HL-60/S4 (cell line): ENCODE measurements around the gene HGD.
"Not testable (repeated sequence)": the region's sequence is repeated elsewhere in the genome, so short reads cannot be mapped to it uniquely, and the experiment has no call there.

Experiments
- in situ Hi-C: fragments of 300-500 bp; cut with MboI; formaldehyde crosslinking; loops from 2 replicates; pipeline ENCODE4 v1.14.3; 2022; ENCODE audit warnings: low sequenced_read_pairs

Gene HGD

DNA sequence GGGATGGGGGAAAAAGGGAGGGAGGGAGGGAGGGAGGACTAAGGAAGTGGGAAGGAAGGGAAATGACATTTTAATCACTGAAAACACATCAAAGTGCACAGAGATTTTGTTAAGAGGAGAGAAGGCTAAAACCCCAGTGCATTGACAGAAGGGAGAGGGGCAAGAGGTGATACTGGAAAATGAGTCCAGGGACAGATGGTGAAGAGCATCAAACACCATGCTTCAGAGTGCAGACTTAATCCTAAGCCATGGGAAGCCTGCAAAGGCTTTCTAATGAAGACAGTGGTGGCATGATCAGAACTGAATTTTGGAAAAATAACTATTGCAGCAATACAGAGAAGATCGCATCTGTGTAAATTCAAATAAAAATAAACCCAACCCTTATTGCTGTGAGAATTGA is 41.8 kb downstream of the HGD start:
- in situ Hi-C loops: no loop called here

DNA sequence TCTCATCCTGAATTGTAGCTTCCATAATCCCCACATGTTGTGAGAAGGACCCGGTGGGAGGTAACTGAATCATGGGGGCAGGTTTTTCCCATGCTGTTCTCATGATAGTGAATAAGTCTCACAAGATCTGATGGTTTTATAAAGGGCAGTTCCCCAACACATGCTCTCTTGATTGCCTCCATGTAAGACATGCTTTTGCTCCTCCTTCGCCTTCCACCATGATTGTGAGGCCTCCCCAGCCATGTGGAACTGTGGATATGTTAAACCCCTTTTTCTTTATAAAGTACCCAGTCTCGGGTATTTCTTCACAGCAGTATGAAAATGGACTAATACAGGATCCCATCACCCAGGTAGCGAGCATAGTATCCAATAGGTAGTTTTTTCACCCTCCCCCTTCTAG is 43.2 kb downstream of the HGD start:
- in situ Hi-C loops: not testable (repeated sequence)

DNA sequence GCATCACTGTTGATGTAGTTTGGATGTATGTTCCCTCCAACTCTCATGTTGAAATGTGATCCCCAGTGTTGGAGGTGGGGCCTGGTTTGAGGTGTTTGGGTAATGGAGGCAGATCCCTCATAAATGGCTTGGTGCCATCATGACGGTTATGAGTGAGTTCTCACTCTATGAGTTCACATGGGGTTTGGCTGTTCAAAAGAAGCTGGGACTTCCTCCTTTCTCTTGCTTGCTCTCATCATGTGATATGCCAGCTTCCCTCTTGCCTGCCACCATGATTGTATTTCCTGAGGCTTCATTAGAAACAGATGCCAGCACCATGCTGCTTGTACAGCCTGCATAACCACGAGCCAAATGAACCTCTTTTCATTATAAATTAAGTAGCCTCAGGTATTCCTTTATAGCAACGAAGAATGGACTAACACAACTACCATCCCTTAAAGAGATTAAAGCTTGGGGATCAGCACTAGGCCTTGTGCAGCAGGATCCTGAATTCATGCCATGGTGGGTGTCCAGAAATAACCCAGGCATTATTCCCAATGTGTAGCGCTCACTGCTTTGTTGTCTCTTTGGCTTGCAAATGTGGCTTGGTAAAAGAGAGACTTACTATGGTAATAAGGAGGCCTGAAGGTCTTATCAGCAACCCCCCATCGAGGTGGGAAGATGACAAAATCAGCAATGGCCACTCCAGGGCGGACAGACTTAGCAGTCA is 44.0 kb downstream of the HGD start:
- in situ Hi-C loops: no loop called here

DNA sequence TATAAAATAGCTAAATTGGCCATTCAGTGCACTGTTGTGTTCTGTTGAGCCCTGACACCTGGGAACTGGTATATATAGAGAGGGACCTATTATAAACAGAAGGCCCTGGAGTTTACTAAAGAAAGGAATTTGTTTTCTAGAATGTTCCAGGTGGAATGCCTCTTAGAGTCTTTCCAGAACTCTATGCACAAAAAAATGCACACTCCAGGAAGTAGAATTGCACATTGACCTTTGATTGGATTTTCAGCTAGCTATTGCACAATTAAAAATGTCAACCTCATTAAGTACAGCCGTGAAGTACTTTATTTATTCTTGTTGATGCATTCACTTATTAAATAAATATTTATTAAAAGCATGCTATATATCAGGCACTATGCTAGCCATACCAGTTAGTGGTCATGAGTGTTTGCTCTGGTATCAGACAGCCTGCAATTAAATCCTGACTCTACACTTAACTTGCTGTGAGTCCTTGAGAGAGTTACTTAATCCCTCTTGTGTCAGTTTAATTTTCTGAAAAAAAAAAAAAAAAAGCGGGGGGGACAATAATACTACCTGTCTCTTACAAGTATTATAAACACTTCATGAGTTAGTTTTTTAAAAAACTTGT is 45.1 kb downstream of the HGD start:
- in situ Hi-C loops: no loop called here

DNA sequence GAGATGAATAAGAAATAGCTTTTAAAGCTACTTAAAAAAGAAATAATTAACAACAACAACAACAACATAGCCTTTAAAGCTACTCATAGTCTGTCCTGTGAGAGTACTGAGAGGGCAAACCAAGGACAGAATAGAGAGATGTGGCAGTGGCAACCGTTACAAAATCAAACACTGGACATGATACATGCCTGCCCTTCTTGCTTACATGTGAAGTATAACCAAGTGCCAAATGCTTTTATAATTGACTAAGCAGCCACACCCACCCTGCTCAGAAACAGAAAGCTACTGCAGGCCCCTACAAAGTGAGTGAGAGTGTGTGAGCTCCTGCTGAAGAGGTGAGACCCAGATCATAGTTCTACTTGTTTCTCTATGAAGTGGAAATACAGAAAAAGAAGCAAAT is 47.5 kb downstream of the HGD start:
- in situ Hi-C loops: no loop called here

DNA sequence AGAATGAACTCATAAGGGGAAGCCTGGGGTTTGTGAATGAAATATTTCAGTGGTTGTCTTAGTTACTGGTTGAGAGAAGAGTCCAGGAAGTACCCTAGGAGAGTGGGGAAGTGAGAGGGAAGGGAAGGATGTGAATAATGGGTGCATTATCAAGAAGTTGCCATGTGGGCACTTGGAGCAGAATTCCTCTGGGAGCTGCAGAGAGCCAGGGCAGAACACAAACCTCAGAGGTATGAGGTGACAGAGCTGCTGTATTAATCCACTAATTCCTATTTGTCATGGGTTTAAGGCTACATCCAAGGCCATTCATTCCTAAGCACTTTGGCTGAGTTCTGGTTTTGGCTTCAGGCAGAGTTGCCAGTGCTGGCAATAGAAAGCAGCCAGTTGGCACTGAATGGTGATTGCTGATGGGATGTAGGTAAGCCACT is 56.9 kb downstream of the HGD start:
- in situ Hi-C loops: no loop called here

DNA sequence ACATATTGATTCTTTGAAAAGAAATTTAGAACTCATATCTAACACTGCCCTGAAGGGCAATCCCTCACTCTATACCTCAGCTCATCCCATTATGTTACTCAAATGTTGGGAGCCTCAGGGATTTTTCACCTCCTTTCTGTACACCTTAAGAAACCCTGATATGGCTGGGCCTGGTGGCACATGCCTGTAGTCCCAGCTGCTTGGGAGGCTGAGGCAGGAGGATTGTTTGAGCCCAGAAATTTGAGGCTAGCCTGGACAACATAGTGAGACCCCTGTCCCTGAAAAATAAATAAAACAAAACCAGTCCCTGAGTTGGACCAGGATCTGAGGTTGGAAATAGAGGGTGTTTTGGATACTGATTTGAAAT is 58.3 kb downstream of the HGD start:
- in situ Hi-C loops: loop anchor here (25.0 kb wide), 1 partner anchor 89 kb away; no protein-coding TSS in a partner anchor

DNA sequence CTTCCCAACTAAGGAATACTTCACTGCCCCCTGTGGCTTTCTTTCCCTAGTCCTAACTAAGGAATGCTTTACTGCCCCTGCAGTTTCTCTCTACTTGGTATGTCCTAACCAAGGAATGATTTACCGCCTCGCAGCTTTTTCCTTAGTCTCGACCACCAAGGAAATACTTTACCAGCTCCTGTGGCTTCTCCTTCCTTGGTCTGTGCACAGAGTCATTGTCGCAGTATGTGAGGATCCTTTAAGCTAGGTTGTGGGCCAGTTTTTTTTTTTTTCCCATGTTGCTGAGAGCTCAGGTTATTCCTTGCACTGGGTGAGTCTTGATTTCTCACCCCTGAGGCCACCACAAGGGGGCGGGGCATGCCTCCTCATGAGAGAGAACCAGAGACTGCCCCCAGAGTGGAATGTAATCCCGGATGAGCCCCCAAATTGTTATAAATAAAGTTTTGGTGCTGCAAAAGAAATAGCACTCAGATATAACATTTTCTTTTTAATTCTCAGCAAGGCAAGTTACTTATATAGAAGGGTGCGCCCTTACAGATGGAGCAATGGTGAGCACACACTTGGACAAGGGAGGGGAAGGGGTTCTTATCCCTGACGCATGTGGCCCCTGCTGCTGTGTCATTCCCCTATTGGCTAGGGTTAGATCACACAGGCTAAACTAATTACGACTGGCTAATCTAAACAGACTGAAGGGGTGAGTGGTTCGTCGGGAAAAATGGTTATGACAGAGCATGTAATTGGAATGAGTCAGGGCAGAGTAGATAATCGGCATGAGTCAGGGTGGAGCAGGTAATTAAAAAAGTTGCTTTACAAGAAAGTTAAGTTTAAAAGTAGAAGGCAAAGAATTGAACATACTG is 58.9 kb downstream of the HGD start:
- in situ Hi-C loops: loop anchor here (25.0 kb wide), 1 partner anchor 89 kb away; no protein-coding TSS in a partner anchor

DNA sequence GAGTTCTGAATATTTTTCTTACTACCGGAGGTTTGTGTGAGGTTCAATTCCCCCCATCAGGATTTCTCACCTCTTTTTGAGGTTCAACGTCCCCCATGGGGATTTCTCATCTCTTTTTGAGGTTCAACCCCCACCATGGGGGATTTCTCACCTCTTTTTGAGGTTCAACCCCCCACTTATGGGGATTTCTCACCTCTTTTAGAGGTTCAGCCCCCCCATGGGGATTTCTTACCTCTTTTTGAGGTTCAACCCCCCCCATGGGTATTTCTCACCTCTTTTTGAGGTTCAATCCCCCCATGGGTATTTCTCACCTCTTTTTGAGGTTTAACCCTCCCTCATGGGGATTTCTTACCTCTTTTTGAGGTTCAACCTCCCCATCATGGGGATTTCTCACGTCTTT is 59.6 kb downstream of the HGD start:
- in situ Hi-C loops: loop anchor here (25.0 kb wide), 1 partner anchor 90 kb away; no protein-coding TSS in a partner anchor

DNA sequence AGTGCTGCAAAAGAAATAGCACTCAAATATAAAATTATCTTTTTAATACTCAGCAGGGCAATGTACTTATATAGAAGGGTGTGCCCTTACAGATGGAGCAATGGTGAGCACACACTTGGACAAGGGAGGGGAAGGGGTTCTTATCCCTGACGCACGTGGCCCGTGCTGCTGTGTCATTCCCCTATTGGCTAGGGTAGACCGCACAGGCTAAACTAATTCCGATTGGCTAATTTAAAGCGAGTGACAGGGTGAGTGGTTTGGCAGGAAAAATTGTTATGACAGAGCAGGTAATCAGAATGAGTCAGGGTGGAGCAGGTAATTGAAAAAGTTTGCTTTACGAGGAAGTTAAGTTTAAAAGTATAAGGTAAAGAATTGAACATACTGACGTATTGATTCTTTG is 65.3 kb downstream of the HGD start:
- in situ Hi-C loops: loop anchor here (25.0 kb wide), 1 partner anchor 96 kb away; no protein-coding TSS in a partner anchor

DNA sequence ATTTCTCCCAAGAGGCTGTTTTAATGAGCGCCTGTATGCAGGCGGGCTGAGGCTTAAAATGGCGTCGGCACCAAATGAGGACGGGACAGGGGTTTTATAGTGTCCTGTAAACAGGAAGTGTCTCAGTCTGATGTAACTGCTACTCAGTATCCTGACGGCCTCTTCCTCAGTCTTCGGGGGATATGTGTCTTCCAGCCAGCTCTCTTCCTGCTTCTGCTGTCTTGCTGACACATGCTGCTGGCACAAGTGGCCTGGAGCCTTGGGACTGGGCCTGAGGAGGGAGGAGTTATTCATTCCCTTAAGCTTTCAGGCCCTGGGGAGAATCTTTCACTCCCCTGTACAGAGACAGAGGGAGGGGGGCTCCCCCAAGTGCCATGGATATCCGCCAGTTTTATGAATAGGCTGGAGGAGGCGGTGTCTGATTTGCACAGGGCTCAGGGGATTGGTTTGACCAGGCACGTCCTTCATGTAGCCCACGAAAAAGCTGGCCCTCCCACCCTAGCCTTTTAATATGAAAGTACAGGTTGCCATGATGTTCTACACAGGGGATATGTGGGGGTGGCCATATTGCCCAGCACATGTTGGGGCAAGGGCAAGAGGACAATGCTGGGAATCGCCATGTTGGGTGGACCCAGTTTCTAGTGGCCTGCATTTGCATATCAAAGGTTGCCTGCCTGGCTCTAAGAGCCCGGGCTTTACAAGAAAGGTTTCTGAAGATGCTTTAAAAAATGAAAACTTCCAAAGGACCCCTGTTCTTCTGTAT is 66.0 kb downstream of the HGD start:
- in situ Hi-C loops: loop anchor here (25.0 kb wide), 1 partner anchor 96 kb away; no protein-coding TSS in a partner anchor

DNA sequence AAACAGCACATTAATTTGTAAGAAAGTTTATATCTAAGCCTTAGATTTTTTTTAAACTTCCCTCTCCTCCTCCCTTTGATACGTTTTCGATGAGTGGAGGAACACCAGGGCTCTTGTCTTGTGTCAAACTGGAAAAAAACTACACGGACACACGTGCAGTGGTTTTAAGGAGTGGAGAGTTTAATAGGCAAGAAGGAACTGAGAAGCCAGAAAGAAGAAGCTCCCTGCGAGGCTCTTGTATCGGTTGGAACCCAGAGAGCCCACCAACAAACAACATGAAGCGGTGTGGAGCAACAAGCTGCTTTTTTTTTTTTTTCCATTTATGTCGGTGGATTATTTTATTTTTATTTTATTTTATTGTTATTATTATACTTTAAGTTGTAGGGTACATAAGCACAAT is 67.3 kb downstream of the HGD start:
- in situ Hi-C loops: loop anchor here (25.0 kb wide), 1 partner anchor 98 kb away; no protein-coding TSS in a partner anchor

DNA sequence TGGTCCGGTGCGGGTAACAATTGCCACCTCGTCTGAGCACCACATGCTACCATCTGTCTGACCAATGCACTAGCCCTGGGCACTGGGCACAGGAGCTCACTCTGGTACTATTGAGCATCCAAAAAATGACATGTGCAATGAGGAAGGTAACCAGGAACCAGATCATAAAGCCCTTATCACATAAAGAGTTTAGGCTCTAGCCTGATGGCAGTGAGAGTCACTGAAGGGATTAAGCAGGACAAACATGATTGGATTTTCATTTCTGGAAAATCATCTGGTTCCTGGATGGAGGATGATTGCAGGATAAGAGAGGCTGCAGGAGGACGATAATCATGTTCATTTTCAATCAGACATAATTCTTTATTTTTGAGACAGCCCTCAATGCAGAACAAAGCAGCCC is 73.5 kb downstream of the HGD start:
- in situ Hi-C loops: loop anchor here (25.0 kb wide), 1 partner anchor 104 kb away; no protein-coding TSS in a partner anchor

DNA sequence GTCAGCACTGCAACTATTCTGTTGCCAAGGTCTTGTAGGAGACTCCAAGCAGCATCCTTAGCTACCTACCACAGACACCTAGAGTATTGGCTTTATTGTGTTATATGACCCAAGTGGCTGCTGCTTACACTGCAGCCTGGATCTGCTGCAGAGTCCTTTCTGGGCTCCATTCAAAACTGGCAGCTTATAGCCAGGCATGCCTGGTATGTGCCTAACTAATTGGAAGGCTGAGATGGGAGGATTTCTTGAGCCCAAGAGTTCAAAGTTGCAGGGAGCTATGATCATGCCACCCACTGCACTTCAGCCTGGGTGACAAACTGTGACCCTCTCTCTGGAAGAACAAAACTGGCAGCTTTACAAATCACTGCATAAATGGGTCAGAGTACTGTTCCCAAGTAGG is 77.3 kb downstream of the HGD start:
- in situ Hi-C loops: loop anchor here (25.0 kb wide), 1 partner anchor 108 kb away; no protein-coding TSS in a partner anchor

DNA sequence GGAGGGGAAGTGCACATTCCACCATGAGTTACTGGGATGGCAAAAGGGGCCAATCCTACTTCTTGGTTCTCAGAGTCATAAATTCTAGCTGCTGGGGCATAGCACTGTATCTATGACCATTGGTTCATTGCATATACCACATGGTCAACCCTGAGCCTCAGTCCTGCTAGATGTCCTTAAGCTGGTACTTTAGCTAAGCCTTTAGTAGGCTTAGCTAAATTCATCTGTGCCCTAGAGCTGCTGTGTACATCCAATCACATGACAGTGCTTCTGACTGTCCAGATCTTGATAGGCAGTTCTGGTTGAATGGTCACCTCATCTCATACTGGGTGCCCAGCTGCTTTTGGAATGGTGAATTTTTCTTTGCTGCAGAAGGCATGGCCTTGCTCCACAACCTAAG is 77.7 kb downstream of the HGD start:
- in situ Hi-C loops: loop anchor here (25.0 kb wide), 1 partner anchor 108 kb away; no protein-coding TSS in a partner anchor

DNA sequence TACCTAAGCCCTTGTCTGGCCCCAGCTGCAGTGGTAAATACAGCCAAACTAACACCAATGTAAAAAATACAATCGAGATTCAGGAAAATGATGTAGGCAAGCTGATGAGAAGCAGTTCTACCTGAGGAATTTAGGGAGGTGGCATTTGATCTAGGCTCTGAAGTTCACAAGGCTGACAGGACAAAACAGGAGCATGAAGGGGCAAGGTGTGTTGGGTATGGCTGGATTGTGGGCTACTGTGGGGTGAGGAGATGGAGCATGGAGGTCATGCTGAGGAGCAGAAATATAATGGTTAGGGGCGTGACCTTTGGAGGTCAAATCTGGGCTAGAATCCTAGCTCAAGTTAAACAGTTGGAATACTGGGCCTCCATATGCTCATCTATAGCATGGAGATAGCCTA is 79.4 kb downstream of the HGD start:
- in situ Hi-C loops: loop anchor here (25.0 kb wide), 1 partner anchor 110 kb away; no protein-coding TSS in a partner anchor

DNA sequence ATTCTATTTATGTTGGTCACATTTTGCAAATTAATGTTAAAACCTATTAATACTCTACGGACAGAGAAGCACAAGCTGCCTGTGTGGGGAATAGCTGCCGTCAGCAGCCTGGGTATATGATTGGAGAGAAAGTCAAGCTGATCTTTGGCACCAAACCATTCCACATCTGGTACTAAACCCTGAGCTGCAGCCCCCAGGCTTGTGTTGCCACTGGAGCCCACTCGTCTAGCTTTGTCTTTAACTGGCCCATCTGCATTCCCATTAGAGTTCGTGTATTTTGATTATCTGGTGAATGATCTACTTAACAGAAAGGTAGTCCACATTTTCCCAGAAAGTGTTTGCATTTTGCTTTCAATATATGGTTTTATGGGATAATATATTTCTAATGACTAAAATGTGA is 80.5 kb downstream of the HGD start:
- in situ Hi-C loops: loop anchor here (25.0 kb wide), 1 partner anchor 111 kb away; no protein-coding TSS in a partner anchor

DNA sequence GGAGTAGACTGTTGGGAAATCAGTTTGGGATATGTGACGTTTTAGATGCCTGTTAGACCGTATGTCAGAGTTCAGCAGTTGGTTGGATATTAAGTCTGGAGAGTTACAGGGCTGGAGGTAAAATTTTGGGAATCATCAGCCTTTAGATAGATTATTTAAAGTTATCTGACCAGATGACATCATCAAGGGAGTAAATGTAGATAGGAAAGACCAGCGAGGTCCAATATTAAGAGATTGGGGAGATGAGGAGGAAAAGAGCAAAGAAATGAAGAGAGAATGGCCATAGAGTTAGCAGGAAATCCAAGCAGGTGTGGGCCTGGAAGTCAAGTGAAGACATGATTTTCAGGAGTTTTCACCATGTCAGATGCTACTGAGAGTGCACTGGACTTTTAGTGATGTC is 82.8 kb downstream of the HGD start:
- in situ Hi-C loops: no loop called here

DNA sequence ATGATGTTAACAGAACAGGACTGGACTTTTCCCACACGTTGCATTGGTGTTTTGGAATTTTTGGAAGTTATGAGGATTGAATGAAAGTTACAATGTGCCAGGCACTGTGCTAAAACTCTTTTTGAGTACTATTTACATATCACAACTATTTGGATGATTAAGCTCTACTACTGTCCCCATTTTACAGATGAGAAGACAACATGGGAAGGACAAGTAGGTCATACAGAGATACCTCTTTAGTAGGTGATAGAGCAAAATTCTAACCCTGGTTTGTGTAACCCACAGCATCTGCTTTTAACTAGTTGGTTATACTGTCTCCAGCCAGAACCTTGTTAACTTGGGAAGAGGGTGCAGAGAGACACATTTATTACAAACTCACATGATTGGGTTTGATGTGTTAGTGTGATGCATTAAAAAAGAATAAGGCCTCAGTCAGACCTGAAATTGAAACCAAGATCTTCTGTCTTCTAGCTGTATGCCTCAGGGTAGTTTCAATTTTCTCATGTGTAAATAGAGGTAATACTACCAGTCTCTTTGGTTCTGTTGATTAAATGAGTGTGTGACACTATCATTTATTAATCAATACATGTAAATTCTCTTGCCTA is 84.5 kb downstream of the HGD start:
- in situ Hi-C loops: no loop called here

DNA sequence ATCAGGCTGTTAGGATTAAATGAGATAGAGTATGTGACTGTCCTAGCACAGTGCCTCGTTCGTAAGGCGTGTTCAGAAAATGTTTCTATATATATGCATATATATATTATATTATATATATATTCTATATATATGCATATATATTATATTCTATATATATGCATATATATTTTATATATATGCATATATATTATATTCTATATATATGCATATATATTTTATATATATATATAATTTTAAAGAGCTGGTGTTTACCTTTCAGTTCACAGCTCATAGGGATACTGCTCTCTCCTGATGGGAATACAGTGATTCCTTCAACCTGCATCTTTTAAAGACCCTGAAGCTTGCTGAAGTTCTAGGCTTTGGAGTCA is 85.2 kb downstream of the HGD start:
- in situ Hi-C loops: no loop called here
